Renal cortex interstitium (tissue), 11 donors: ENCODE data around the gene GRB10. TPM values are rescaled to one million over a fixed set of nuclear protein-coding genes. Genes with fewer than 3 reads are reported as not detected.
"Not testable (repeated sequence)": the region's sequence is repeated elsewhere in the genome, so short reads cannot be mapped to it uniquely, and the experiment has no call there.

Experiments
- DNase-seq, 11 donors: peaks; one replicate each; pipeline ENCODE4 v3.0.0-alpha.2; 2013; ENCODE audit warnings: low read depth in 9 of 11, low spot score in 4 of 11; ENCODE audit errors: extremely low read depth in 1 of 11
- polyA plus RNA-seq, 3 donors: library from polyadenylated mRNA; unstranded; fragments of 120-200 nt; gene quantifications; one replicate each; pipeline ENCODE4 v1.2.1, GENCODE V29; 2013; ENCODE audit not compliant: insufficient read length in 3 of 3

The GRB10 gene
- polyA plus RNA-seq, 3 donors, result 33.6 to 43.5 (median 38.9) TPM

DNA sequence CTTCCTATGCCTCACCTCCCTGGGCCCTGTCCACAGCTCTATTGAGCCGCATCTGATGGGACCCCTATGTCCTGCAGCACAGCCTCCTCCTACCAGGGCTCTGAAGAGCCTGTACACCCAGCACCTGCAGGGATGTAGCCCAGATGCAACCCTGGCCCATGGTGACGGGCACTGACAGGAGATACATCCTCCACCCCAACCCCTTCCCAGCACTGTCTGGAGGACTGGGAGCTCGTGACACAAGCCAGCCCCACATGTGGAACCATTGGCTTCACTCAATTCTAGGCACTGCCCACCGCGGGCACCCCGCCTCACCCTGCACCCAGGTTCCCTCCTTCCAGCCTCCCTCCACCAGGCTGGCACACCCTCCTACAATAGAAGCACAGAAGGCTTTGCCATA, 2.6 kb upstream of the GRB10 start:
- DNase-seq, result no peak

- no peak for DNase-seq
Observed at GRCh38 chr7:50783801-50784507, 1.3 kb upstream of the GRB10 start.

DNA sequence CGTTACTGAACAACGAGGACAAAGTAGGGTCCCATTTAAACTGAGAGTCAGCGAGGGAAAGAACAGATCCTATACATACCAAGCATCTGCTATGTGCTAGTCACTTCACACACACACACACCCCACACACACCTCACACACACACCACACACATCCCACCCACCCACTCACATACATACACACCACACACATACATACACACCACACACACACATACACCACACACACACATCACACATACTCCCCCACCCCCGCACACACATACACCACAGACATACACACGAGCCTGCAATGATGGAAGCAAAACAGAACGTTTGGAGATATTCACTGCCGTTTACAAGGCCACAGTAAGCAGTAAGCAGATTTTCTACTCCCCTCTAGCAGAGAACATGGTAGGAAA, 607 bp upstream of the GRB10 start:
- DNase-seq, result no peak

GRCh38 chr7:50781381-50782293, 1.1 kb downstream of the GRB10 start:
- no peak for DNase-seq

DNA sequence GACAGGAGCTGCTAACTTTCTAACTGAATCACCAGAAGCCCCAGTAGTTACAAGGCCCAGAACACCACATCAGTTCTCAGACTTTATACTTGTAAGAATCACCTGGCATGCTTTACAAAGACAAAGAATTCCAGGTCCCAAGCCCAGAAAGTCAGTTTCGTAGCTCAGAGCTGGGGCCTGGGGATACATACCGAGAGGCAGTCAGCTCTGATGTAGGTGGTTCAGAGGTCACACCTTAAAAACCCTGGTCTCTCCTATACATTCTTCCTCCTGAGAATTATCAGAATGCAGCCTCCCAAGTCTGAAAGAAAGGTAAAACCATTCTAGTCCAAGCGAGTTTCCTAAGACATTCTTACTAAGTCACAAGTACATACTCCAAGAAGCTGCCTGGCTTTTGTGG, 2.3 kb downstream of the GRB10 start:
- DNase-seq, result no peak

DNA sequence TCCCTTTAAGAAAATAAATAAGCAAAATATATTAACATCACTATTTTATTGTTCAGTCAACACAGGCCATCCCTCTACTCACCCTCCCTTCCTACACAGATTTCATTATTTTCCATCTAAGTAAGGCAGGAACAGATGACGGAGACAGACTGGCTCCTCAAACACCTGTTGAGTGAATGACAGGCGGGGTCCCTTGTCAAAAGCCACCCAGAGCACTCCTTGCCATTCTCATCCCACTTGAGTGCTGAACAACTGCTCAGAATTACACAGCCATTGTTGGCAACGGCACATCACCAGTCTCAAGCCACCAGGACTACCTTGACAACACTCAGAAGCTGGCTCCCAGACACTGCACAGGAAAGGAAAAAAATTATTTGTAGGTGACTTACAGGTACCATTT, 3.3 kb downstream of the GRB10 start:
- no peak for DNase-seq

GRCh38 chr7:50778189-50778588, 4.5 kb downstream of the GRB10 start:
- DNase-seq, result no peak

DNA sequence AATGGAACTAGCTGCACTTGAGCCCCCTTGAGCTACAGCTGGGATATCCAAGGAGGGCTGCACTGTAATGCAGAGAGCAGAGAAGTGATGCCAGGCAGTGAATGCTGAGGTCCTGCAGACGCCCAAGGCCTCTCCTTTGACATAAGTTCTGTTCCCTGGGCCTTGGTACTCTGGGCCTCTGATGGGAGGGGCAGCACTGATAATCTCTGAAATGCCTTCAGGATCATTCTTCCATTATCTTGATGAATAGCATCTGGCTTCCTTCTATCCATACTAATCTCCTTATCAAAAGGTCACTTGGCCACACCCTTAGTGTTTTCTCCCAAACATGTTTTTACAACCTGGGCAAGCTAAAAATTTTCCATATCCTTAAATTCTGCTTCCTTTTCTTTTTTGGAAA, 6.9 kb downstream of the GRB10 start:
- DNase-seq, result no peak

DNA sequence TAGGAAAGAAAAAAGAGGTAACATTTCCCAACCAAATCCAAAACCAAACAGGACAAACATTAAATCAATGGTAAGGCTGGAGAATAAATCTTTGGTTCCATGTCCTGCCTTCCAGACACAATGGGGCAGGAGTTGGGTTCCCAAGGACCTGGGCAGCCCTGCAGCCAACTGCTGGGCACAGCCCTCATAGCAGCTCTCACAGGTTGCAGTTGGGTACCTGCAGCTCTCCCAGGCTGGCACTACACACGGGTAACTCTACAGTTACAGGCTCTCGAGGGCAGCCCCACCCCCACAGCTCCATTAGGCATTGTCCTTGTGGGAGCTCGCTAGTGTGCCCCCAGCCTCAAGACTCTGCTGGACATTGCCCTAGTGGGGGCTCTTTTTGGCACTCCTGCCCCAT, 7.5 kb downstream of the GRB10 start:
- no peak for DNase-seq

DNA sequence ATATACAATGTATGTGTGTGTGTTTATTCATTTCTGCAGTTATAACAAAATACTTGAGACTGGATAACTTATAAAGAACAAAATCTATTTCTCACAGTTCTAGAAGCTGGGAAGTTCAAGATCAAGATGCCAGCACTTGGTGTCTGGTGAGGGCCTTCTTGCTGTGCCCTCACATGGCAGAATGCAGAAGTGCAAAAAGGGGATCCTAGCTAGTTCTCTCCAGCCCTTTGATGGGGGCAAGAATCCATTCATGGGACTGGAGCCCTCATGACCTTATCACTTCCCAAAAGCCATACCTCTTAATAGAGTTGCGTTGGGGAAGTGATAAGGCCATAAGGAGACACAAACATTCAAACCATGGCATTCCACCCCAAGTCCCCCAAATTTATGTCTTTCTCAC, 8.4 kb downstream of the GRB10 start:
- DNase-seq, result no peak

GRCh38 chr7:50773071-50773470, 9.6 kb downstream of the GRB10 start:
- DNase-seq, result not testable (repeated sequence)

DNA sequence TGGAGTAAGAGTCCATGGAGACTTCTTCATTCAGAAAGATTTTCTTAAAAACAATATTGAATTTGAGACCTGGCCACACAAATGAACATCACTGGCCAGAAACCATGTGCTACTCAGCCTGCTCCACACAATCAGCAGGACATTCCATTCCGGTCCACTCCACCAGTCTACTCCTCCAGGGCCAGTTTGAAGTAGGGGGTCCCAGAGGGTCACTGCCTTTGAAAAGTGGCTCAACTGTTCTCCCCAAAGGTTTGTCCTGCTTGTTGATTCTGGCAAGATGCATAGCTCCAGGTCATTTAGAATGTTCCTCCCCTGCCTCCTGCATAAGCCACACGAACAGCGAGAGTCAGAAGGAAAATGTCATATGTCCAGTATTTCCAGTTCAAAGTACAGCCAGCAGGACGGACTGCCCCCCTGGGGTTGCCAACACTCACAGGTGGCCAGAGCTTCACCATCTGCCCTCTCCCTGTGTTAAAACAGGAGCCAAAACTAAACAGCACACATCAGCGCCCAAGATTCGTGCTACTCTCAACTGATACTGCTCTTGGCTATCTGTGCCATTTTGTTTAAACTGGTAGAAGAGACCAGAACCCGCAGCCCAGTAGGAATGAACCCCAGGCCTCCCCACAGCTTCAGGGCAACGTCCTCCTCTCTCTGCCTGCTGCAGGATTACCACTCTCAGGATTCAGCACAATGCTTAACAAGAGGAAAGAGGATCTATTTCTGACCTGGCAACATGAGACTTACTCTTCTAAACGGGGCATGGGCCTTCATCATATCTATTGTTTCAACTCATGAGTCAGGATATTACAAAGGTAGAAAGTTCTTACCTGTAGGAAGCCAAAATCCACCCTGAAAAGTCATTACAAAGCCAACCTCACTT, 11.3 kb downstream of the GRB10 start:
- no peak for DNase-seq

DNA sequence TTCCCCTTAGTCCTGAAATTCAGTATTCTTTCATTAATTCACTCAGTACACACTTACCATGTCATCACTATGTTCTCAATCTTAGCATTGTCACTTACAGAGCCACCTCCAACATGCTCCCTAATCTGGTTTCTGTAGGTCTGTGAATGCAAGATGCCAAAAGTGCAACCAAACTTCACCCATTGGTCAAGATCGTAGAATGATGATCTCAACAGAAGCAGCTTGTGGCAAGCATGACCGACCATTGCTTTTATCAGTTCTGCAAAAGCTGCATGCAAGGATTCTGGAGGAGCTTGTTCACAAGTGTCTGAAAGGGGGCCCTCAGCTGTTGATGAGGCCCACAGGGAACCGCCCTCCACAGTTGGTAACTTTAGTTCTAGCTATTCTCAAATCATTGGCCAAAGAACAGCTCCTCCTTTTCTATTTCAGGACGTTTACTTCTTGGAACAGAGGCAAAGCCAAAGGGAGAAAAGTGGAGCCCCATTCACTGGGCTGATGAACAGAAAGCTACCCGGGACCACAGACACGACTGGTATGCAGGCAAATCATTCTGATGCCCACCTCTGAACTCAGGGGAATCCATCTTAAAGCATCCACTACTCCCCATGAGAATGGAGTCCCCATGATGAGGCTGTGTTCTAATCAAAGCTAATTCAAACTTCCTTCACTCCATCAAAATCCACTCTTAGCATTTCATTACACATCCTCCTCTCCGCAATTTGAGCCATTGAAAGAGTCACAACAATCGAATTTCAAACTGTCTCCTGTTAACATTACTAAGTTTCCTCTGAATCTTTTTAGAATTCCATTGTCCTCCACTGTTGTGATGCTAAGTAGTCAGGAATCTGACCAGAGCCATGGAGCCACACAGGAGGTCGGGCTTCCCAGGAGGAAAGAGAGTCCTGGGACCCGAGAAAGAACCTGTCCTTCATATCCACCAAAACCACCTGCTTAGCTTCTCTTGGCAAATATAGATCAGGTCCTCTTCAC, 13.9 kb downstream of the GRB10 start:
- DNase-seq, result no peak

- DNase-seq, result no peak
Observed at GRCh38 chr7:50766849-50767207, 15.9 kb downstream of the GRB10 start.

- DNase-seq, result no peak
Observed at GRCh38 chr7:50766106-50766848, 16.4 kb downstream of the GRB10 start.

DNA sequence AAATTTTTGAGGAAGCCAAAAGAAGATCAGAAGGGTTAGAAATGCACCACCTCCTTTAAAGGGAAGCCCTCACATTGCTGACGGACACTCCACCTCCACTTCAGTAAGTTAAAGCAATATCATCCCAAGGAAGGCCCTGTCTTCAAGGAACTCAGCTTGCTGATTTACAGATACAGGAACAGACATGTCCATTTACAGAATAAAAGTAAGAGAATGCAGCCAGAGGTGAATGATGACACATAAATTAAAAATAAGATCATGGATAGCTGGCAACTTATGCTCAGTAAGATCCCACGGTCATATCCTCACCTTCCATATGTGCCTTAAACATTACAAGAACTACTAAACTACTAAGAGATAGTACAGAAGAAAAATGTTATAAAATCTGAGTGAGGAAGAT, 20.4 kb downstream of the GRB10 start:
- DNase-seq, result no peak

GRCh38 chr7:50761713-50762112, 21.0 kb downstream of the GRB10 start:
- DNase-seq, result no peak
